Measurements from ENCODE around the gene RPS19.

Gene RPS19

GRCh38 chr19:41859618-41860418 lies at the start of gene RPS19:
Gene RPS19 (plus strand): TSS chr19:41860255. CDS start chr19:41860775, 520 bp downstream.
- peak; percentile 99 for DNase-seq

GRCh38 chr19:41810301-41810700 lies 49.8 kb upstream of the RPS19 start:
- DNase-seq = no peak

GRCh38 chr19:41811036-41811435 lies 49.0 kb upstream of the RPS19 start:
- no peak for DNase-seq

GRCh38 chr19:41811981-41812380 lies 48.1 kb upstream of the RPS19 start:
- DNase-seq = no peak

GRCh38 chr19:41813911-41814310 lies 46.1 kb upstream of the RPS19 start:
- DNase-seq = no peak

- no peak for DNase-seq
These were observed 44.8 kb upstream of the RPS19 start for GRCh38 chr19:41815301-41815700.

- no peak for DNase-seq
These were observed 43.3 kb upstream of the RPS19 start for GRCh38 chr19:41816761-41817160.

GRCh38 chr19:41821003-41821735 lies 38.9 kb upstream of the RPS19 start:
- DNase-seq = peak; percentile 62

- DNase-seq = no peak
These were observed 21.9 kb upstream of the RPS19 start for GRCh38 chr19:41837981-41838708.

- no peak for DNase-seq
These were observed 20.8 kb upstream of the RPS19 start for GRCh38 chr19:41839211-41839610.

- no peak for DNase-seq
These were observed 16.7 kb upstream of the RPS19 start for GRCh38 chr19:41843371-41843770.

- no peak for DNase-seq
These were observed 15.5 kb upstream of the RPS19 start, which contains the start of gene LYPD4 for GRCh38 chr19:41844601-41845000. Gene LYPD4 (minus strand): TSS chr19:41844683. CDS start chr19:41839285, 5,398 bp downstream.

GRCh38 chr19:41845001-41845050 lies 15.2 kb upstream of the RPS19 start, which contains the start of gene DMRTC2:
Gene DMRTC2 (plus strand): TSS chr19:41845042. CDS start chr19:41847429, 2,387 bp downstream.
- DNase-seq = no peak

GRCh38 chr19:41845051-41845590 lies 14.9 kb upstream of the RPS19 start:
- DNase-seq = no peak

- no peak for DNase-seq
These were observed 12.5 kb upstream of the RPS19 start for GRCh38 chr19:41847351-41848105.

- no peak for DNase-seq
These were observed 11.4 kb upstream of the RPS19 start for GRCh38 chr19:41848666-41849065.

- DNase-seq = no peak
These were observed 11.0 kb upstream of the RPS19 start for GRCh38 chr19:41849067-41849466.

GRCh38 chr19:41850381-41850780 lies 9.7 kb upstream of the RPS19 start:
- DNase-seq = no peak

GRCh38 chr19:41851456-41851855 lies 8.6 kb upstream of the RPS19 start:
- DNase-seq = no peak

- DNase-seq = no peak
These were observed 6.7 kb upstream of the RPS19 start for GRCh38 chr19:41853344-41853743.

GRCh38 chr19:41853768-41854167 lies 6.3 kb upstream of the RPS19 start:
- DNase-seq = no peak

GRCh38 chr19:41859213-41859617 lies 840 bp upstream of the RPS19 start:
- DNase-seq = no peak

Measured in NCI-H526 treated with DMSO at 0.1 percent for 48 hours (cell line).